H7 (cell line): ENCODE data around the gene PRRT4. TPM values are rescaled to one million over a fixed set of nuclear protein-coding genes. Genes with fewer than 3 reads are reported as not detected.

Experiments
- DNase-seq: peaks from one replicate; pipeline ENCODE4 v3.0.0; 2012
- H3K27me3 ChIP-seq: 2 replicates; pipeline ENCODE4 v1.6.0; 2011; ENCODE audit warnings: mild to moderate bottlenecking, low read length; ENCODE audit not compliant: control insufficient read depth, insufficient read depth
- H3K36me3 ChIP-seq: replicated peaks from 2 replicates; pipeline ENCODE4 v1.5.1; 2011; ENCODE audit warnings: low read length; ENCODE audit not compliant: control insufficient read depth, insufficient read depth
- H3K4me3 ChIP-seq: 2 replicates; pipeline ENCODE4 v1.5.1; 2011; ENCODE audit warnings: low read depth, mild to moderate bottlenecking, control low read depth, low read length, moderate library complexity; ENCODE audit not compliant: insufficient read depth
- total RNA-seq: library from RNA; depleted of rRNA; stranded (reverse); fragments of >200 nt; shearing (Covaris generic); gene quantifications from 2 replicates; pipeline ENCODE4 v1.2.3, GENCODE V29; 2014

The PRRT4 gene
- total RNA-seq, 1 experiment from 2014 or later: 0.14 TPM

DNA sequence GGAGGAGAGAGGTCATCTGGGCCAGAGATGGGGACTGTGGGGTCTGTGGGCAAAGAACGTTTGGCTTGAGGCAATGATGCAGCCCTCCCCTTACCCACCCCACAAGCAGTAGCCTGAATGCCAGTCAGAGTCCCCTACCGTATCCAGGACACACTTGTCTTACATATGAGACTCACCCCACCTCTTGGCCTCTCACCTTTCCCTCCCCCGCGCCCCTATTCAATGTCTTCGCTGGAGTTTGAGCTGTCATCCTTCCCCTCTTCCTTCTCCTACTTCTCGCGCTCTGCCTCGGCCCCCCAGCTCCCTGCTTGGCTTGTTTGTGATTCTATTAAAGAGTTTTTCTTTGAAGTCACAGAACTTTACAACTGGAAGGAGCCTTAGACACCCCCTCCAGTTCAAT, 8.9 kb downstream of the PRRT4 start:
- no peak overlapping the region for H3K4me3 ChIP-seq
- H3K36me3 ChIP-seq: no peaks in the 10 kb centered on the region
- H3K27me3 ChIP-seq: peaks cover 71% of the 10 kb centered on the region
- peak; percentile 65 for DNase-seq

DNA sequence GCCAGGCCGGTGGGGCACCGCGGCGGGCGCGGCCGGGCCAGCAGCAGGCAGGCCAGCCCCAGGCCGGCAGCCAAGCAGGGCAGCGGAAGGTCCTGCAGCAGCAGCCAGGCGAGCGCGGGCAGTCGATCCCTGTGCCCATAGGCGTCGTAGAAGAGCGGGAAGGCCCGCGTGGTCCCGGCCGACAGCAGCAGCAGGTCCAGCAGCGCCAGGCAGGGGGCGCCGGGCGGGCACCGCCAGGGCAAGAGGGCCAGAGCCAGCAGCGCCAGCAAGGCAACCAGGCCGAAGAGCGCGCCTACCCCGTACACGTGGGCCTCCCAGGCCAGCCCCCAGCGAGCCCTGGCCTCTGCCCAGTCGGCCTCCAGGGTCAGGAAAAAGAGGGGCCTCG, 9.3 kb downstream of the PRRT4 start:
- peak; percentile 95 for DNase-seq
- Histone ChIP-seq H3K27me3 (peaks cover 68% of the 10 kb centered on the region), H3K4me3 (no peak overlapping the region)

DNA sequence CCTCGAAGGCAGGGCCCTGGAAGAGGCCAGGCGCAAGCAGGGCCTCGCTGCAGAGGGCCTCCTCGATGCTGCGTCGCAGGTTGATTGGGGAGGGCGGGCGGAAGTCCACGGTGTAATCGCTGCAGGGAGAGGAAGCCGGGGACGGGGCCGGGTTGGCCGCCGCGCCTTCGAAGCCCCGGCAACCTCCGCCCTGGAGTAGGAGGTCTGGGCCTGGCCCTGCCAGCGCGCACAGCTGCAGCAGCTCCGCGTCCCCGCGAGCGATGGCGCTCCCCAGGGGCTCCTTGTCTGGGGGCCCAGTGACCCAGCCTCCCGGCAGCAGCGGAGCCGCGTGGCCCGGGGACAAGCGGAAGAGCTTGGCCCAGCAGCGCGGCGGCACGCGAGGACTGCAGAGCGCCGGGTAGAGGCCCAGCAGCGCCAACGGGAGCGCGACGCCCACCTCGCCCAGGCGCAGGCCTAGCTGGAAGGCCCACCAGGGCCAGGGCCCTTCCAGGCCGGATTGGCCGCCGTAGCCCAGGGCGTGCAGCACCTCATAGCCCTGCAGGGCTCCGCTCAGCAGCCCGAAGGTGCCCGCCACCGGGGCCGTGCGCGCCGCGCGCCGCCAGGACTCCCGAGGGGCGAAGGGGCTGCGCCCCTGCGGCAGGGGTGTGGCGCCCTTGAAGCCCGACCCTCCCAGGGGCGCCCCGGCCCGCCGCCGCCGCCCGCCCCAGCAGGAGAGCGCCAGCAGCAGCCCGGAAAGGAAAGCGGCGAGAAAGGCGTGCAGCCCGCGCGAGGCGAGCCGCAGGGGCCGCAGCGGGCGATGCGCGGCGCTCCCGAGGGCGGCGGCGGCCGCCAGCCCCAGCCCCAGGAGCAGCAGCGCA, 10.0 kb downstream of the PRRT4 start:
- H3K36me3 ChIP-seq: no peaks in the 10 kb centered on the region
- peak; percentile 69 for DNase-seq
- peak overlapping the region; percentile 12 for H3K4me3 ChIP-seq

More for the DNA sequence above, 9.3 kb downstream of the PRRT4 start:
- no peaks in the 10 kb centered on the region for H3K36me3 ChIP-seq

DNA sequence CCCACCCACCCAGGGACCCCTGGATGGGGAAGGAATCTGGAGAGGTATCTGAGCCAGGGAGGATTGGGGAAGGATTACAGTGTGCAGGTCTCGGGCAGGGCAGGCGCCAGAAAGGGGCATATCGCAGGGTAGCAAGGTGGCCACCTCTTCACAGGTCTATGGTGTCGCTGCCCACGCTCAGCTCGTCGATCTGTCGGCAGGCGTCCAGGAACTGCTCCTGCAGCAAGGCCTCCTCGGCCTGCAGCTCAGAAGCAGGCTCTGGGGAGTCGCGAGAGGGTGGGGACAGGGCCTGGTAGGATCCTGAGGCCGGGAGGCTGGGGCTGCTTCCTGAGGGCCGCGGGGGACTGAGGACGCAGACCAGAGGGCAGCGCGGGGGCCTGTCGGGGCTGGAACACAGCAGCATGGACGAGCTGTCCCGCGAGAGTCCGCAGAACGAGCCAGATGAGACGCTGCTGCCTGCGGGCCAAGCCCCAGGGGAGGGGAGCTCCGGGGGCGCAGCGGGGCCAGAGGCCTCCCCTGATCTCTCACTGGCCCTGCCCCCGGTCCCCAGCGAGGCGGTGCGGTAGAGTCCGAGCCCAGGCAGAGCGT, 10.7 kb downstream of the PRRT4 start:
- peaks cover 66% of the 10 kb centered on the region for H3K27me3 ChIP-seq

More for the DNA sequence above, 10.0 kb downstream of the PRRT4 start:
- H3K27me3 ChIP-seq: peaks cover 68% of the 10 kb centered on the region

GRCh38 chr7:128349466-128349825, 12.0 kb downstream of the PRRT4 start:
- H3K36me3 ChIP-seq: no peaks in the 10 kb centered on the region
- H3K4me3 ChIP-seq: no peak overlapping the region
- H3K27me3 ChIP-seq: peaks cover 58% of the 10 kb centered on the region
- no peak for DNase-seq

More for the DNA sequence above, 10.7 kb downstream of the PRRT4 start:
- peak; percentile 66 for DNase-seq
- Histone ChIP-seq H3K36me3 (no peaks in the 10 kb centered on the region), H3K4me3 (no peak overlapping the region; the same call in 1 of the 2 replicates)

DNA sequence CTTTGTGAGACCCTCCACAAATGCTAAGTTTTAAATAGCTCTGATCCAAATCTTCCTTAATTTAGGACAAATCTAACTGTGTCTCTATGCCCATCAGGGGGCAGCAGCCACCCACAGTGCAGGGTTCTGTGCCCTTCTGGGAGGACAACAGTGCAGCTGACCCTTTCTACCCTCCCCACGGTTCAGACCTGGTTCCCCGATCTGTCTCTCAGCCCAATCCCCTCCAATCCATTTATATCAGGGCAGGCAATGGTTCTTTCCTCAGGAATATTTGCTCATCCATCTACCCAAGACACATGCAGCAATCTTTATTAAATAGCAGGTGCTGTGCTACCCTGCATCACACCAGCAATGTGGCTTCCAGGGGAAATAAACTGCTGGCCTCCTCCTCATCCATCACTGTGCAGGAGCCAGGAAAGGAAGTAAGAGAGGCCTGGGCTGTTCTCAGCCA, 13.8 kb downstream of the PRRT4 start:
- peaks cover 43% of the 10 kb centered on the region for H3K27me3 ChIP-seq
- peak; percentile 68 for DNase-seq

GRCh38 chr7:128344431-128344774, 17.1 kb downstream of the PRRT4 start:
- peaks cover 2% of the 10 kb centered on the region for H3K36me3 ChIP-seq
- no peak for DNase-seq
- H3K27me3 ChIP-seq: peaks cover 11% of the 10 kb centered on the region
- H3K4me3 ChIP-seq: no peak overlapping the region

More for the DNA sequence above, 13.8 kb downstream of the PRRT4 start:
- H3K4me3 ChIP-seq: no peak overlapping the region
- no peaks in the 10 kb centered on the region for H3K36me3 ChIP-seq

DNA sequence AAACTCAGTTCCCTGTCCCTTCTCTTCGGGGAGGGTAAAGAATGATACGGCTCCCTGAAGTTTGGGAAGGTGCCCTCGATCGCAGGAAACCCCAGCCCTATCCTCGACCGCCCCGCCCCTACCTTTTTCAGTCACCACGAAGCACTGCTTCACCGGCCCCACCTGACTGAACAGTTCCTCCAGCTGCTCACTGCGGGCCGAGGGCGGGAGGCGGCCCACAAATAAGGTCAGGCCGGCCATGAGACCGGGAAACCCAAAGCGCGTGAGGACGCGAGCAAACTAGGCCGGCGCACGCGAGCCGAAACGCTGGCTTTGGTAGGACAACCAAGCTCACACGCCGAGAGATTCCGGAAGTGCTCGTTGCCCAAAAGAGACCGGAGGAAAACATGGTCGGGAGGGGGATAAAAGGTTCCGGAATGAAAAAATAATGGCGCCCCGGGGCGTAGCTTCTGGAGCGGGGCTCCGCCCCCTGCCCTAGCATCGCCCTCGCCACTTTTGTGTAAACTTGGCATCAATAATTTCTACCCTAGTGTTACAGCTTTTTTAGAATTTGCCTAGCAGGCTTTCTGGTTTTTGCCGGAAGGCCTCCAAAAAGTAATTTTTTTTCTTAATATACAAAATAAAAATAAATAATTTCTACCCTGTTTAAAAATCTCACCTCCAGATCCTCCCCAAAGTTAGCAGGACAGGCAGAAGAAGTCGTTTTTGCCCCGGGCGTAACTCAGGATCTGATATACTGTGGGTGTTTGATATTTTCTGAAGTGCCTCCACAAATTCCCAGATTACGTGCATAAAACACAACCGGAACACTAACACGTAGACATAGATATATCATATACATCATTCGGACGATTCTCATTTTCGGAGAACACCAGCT, 17.7 kb downstream of the PRRT4 start, which contains the start of gene RBM28:
Gene RBM28 (minus strand): TSS at position 355 of the 877 bp plus-strand sequence. CDS start 115 bp downstream, at position 240.
- Histone ChIP-seq H3K4me3 (peak within 1 kb of the TSS; percentile 66), H3K36me3 (peaks cover 2% of the 10 kb centered on the region), H3K27me3 (peaks cover 5% of the 10 kb centered on the region)
- DNase-seq: peak; percentile 93

- Histone ChIP-seq H3K36me3 (peaks cover 6% of the 10 kb centered on the region), H3K27me3 (no peaks in the 10 kb centered on the region), H3K4me3 (no peak overlapping the region)
- DNase-seq: no peak
These were observed 19.8 kb downstream of the PRRT4 start for GRCh38 chr7:128341733-128342132.

DNA sequence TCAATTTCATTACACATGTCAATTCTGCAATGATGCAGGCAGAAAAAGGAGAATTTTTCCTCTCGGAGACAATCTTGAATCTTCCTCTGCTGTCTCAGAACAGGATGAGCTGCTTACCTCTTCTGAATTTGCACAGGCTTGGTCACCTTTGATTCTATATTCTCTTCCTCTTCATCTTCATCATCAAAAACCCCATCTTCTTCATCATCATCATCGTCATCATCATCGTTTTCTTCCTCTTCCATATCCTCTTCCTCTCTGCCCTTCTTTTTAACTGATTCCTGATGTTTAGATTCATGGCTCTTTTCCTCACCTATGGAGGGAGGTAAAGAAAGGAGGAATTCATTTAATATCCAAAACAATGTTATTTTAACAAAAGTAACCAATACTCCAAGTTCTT, 25.8 kb downstream of the PRRT4 start:
- no peak for DNase-seq
- H3K27me3 ChIP-seq: no peaks in the 10 kb centered on the region
- peaks cover 30% of the 10 kb centered on the region for H3K36me3 ChIP-seq
- H3K4me3 ChIP-seq: no peak overlapping the region

DNA sequence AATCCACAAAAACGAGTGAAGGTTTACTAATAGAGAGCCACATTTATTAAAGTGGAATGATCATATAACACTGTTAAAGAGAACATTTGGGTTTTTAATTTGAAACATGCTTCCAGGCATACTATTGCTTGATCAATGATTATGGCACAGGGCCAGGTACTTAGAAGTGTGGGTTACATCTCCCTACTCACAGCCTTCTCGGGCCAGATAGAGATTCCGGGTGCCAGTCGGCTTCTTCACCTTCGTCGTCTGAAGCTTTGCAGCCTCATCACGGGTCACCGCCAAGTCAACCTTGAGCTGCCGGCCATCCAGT, 37.2 kb downstream of the PRRT4 start:
- Histone ChIP-seq H3K36me3 (peaks cover 26% of the 10 kb centered on the region), H3K4me3 (no peak overlapping the region), H3K27me3 (no peaks in the 10 kb centered on the region)
- DNase-seq: no peak

DNA sequence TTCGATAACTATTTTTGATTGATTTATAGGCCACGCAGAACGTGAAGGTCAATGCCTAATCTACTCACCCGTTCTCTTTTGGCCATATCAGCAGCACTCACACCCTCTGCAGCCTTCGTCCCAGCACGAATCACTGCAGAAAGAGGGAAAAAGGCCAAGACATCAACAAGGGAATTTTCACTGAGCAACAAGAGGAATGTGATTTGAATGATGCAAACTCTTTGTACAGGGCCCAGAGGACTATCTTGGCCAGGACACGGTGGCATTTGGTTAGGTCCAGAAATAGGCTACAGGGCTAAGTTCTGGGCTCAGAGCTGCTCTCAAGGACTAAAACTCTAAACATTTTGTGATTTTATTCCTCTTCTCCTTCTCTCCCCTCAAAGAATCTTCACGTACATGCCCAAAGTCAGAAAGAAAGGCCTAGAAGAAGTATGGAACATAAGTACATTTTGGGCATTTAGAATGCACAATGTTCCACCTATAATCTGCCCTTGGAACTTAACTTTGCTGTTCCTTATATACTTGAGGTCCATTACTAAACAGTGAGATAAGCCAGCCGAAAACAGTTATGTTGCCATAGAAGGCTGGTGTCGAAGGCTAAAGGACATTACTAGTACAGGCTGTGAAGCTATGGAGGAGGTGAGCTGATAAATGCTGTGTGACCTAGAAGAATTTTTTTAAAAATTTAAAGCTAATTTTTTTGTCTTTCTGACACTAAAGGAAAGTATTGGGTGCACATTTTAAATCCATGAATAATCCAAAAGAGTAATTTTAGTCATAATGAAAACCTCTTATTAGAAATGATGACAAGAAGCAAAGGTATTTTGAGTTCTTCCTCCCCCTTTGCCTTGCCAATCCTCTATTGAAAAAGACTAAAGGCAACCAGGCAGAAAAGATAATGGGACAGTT, 37.8 kb downstream of the PRRT4 start:
- Histone ChIP-seq H3K4me3 (no peak overlapping the region), H3K27me3 (no peaks in the 10 kb centered on the region), H3K36me3 (peaks cover 30% of the 10 kb centered on the region)
- DNase-seq: no peak

DNA sequence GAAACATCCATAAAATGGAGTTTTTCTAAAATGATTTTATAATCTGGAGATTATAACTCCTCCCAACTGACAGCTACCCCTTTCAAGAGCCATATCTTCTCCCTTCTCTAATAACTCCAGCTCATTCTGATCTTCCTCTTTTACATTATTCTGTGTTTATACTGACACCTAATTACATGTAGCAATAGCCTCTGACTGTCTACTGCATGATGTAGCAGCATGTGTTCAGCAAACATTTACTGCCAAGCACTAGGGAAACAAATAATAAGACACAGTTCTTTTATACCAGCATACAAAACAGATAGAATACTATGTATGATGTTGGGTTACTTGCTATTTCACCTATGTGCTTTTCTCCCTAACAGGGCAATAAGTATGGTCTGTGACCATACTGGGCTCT, 38.5 kb downstream of the PRRT4 start:
- DNase-seq: no peak
- H3K4me3 ChIP-seq: no peak overlapping the region
- peaks cover 29% of the 10 kb centered on the region for H3K36me3 ChIP-seq
- no peaks in the 10 kb centered on the region for H3K27me3 ChIP-seq
